Measurements from ENCODE around the gene RANBP17. TPM values are rescaled to one million over a fixed set of nuclear protein-coding genes. Genes with fewer than 3 reads are reported as not detected.

The RANBP17 gene
- total RNA-seq, 2 donors from 2014 or later: 26.6 to 28.0 TPM

- peaks cover 97% of the 10 kb centered on the region for H3K27me3 Mint-ChIP-seq (ENCODE audit: insufficient read depth)
- no peak overlapping the region for H3K4me3 ChIP-seq (ENCODE audit: low read length)
These were observed 451.8 kb downstream of the RANBP17 start for GRCh38 chr5:171313481-171314206.

GRCh38 chr5:171314728-171315385 lies 453.0 kb downstream of the RANBP17 start:
- no peak overlapping the region for H3K27ac ChIP-seq (ENCODE audit: low read depth, low read length)

More at GRCh38 chr5:171313481-171314206, 451.8 kb downstream of the RANBP17 start:
- Histone ChIP-seq H3K27me3 (ENCODE audit: control insufficient read depth, insufficient read depth, low read length, poor library complexity, severe bottlenecking) (peaks cover 100% of the 10 kb centered on the region), H3K27ac (ENCODE audit: low read depth, low read length) (no peak overlapping the region), H3K4me1 (ENCODE audit: control insufficient read depth, insufficient read depth, low read length) (peaks cover 7% of the 10 kb centered on the region), H3K9me3 (ENCODE audit: control insufficient read depth, low read length) (no peaks in the 10 kb centered on the region), H3K9ac (ENCODE audit: extremely low read depth, low read length, poor library complexity, severe bottlenecking) (no peak overlapping the region), H3K36me3 (ENCODE audit: control insufficient read depth, insufficient read depth, low read length) (no peaks in the 10 kb centered on the region)
- DNase-seq: no peak
- 1 to 7% methylated on average over 11 to 37 of the region's 37 CpGs for WGBS, 2 experiments (ENCODE audit: insufficient coverage in 1 of 2, insufficient read length in 1 of 2)
- no peak for TF ChIP-seq CTCF (conservative IDR thresholded peaks at IDR 0.05)
- H3K4me3 Mint-ChIP-seq: no peak overlapping the region
- H3K4me1 Mint-ChIP-seq: peaks cover 5% of the 10 kb centered on the region
- no peaks in the 10 kb centered on the region for H3K9me3 Mint-ChIP-seq
- no peak overlapping the region for H3K27ac Mint-ChIP-seq
- H3K36me3 Mint-ChIP-seq (ENCODE audit: low read depth): no peaks in the 10 kb centered on the region

GRCh38 chr5:171315386-171315891 lies 453.6 kb downstream of the RANBP17 start:
- peaks cover 4% of the 10 kb centered on the region for H3K4me1 ChIP-seq (ENCODE audit: control insufficient read depth, insufficient read depth, low read length)
- 0 to 5% methylated on average over 11 to 36 of the region's 36 CpGs for WGBS, 2 experiments (ENCODE audit: insufficient coverage in 1 of 2, insufficient read length in 1 of 2)
- H3K9ac ChIP-seq (ENCODE audit: extremely low read depth, low read length, poor library complexity, severe bottlenecking): no peak overlapping the region
- H3K36me3 Mint-ChIP-seq (ENCODE audit: low read depth): no peaks in the 10 kb centered on the region
- no peak overlapping the region for H3K27ac ChIP-seq (ENCODE audit: low read depth, low read length)
- peaks cover 100% of the 10 kb centered on the region for H3K27me3 ChIP-seq (ENCODE audit: control insufficient read depth, insufficient read depth, low read length, poor library complexity, severe bottlenecking)
- no peak for DNase-seq
- H3K27me3 Mint-ChIP-seq (ENCODE audit: insufficient read depth): peaks cover 97% of the 10 kb centered on the region
- no peaks in the 10 kb centered on the region for H3K36me3 ChIP-seq (ENCODE audit: control insufficient read depth, insufficient read depth, low read length)
- TF ChIP-seq CTCF (conservative IDR thresholded peaks at IDR 0.05): no peak
- no peak overlapping the region for H3K4me3 ChIP-seq (ENCODE audit: low read length)
- H3K4me1 Mint-ChIP-seq: peaks cover 5% of the 10 kb centered on the region
- no peak overlapping the region for H3K27ac Mint-ChIP-seq
- no peak overlapping the region for H3K4me3 Mint-ChIP-seq
- H3K9me3 ChIP-seq (ENCODE audit: control insufficient read depth, low read length): no peaks in the 10 kb centered on the region
- H3K9me3 Mint-ChIP-seq: no peaks in the 10 kb centered on the region

More at GRCh38 chr5:171314728-171315385, 453.0 kb downstream of the RANBP17 start:
- no peak for TF ChIP-seq CTCF (conservative IDR thresholded peaks at IDR 0.05)
- peak; percentile 76 for DNase-seq
- H3K4me1 Mint-ChIP-seq: peaks cover 5% of the 10 kb centered on the region
- H3K4me3 Mint-ChIP-seq: no peak overlapping the region
- no peak overlapping the region for H3K9ac ChIP-seq (ENCODE audit: extremely low read depth, low read length, poor library complexity, severe bottlenecking)
- no peaks in the 10 kb centered on the region for H3K9me3 Mint-ChIP-seq
- no peaks in the 10 kb centered on the region for H3K36me3 ChIP-seq (ENCODE audit: control insufficient read depth, insufficient read depth, low read length)
- H3K4me1 ChIP-seq (ENCODE audit: control insufficient read depth, insufficient read depth, low read length): peaks cover 5% of the 10 kb centered on the region
- no peaks in the 10 kb centered on the region for H3K9me3 ChIP-seq (ENCODE audit: control insufficient read depth, low read length)
- no peak overlapping the region for H3K27ac Mint-ChIP-seq
- H3K27me3 ChIP-seq (ENCODE audit: control insufficient read depth, insufficient read depth, low read length, poor library complexity, severe bottlenecking): peaks cover 100% of the 10 kb centered on the region
- WGBS, 2 experiments (ENCODE audit: insufficient coverage in 1 of 2, insufficient read length in 1 of 2): 4 to 5% methylated on average over 22 to 53 of the region's 53 CpGs
- no peak overlapping the region for H3K4me3 ChIP-seq (ENCODE audit: low read length)
- H3K27me3 Mint-ChIP-seq (ENCODE audit: insufficient read depth): peaks cover 97% of the 10 kb centered on the region
- no peaks in the 10 kb centered on the region for H3K36me3 Mint-ChIP-seq (ENCODE audit: low read depth)
